ENCODE data around the gene POU2AF1.
A peak's percentile ranks its signal among the peaks of the same experiment; 100 is the strongest.

GRCh38 chr11:111360150-111361043 is 18.7 kb downstream of the POU2AF1 start:
- TF ChIP-seq PAX8 (CRISPR knock-in tag; IDR thresholded peaks at IDR 0.05; ENCODE audit: borderline replicate concordance) (0 out of 2 replicates have a peak, but pooled peaks have one; percentile 76), HNRNPUL1 (IDR thresholded peaks at IDR 0.05; ENCODE audit: low read depth, low read length) (no peak), FOXM1 (CRISPR knock-in tag; IDR thresholded peaks at IDR 0.05) (no peak)
- TF ChIP-seq, protein P1, sequence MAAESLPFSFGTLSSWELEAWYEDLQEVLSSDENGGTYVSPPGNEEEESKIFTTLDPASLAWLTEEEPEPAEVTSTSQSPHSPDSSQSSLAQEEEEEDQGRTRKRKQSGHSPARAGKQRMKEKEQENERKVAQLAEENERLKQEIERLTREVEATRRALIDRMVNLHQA (CRISPR knock-in tag; IDR thresholded peaks at IDR 0.05): no peak
